ENCODE results near the gene MDK. TPM values are rescaled to one million over a fixed set of nuclear protein-coding genes. Genes with fewer than 3 reads are reported as not detected.

Gene MDK
- total and polyA plus RNA-seq, 2 experiments from 2014 or later, result 562 to 1,225 TPM

- Histone ChIP-seq H4K20me1 (ENCODE audit: insufficient read depth, poor library complexity, severe bottlenecking) (no peaks in the 10 kb centered on the region), H3K4me3 (peak within 1 kb of the TSS; percentile 58), H3K79me2 (no peaks in the 10 kb centered on the region), H2AFZ (no peak within 1 kb of the TSS), H3K27ac (no peak within 1 kb of the TSS), H3K36me3 (replicated peaks; ENCODE audit: insufficient read depth, low read depth) (no peaks in the 10 kb centered on the region), H3K4me2 (peak within 1 kb of the TSS; percentile 96), H3K27me3 (peaks cover 41% of the 10 kb centered on the region), H3K9me3 (ENCODE audit: low read depth) (no peaks in the 10 kb centered on the region), H3K4me1 (ENCODE audit: insufficient read depth) (peaks cover 23% of the 10 kb centered on the region), H3K9me2 (replicated peaks; ENCODE audit: insufficient read depth) (no peaks in the 10 kb centered on the region)
- WGBS (ENCODE audit: low lambda C conversion rate, missing lambda C conversion rate), result 0% methylated on average over 12 of the region's 123 CpGs
- peak; percentile 76 for DNase-seq (ENCODE audit: low spot score)
- TF ChIP-seq CTCF (IDR thresholded peaks at IDR 0.05; ENCODE audit: poor library complexity), result peak; percentile 43
- no peak for TF ChIP-seq EZH2 (IDR thresholded peaks at IDR 0.05; ENCODE audit: borderline replicate concordance)
Measured at GRCh38 chr11:46391578-46392420, 10.3 kb downstream of the MDK start, which contains the start of gene CHRM4. Gene CHRM4, minus strand, starts transcription at chr11:46391776. Its CDS starts 5,219 bp downstream, at chr11:46386557.

GRCh38 chr11:46392421-46393230, 11.2 kb downstream of the MDK start:
- H3K27ac ChIP-seq, result no peak overlapping the region
- TF ChIP-seq EZH2 (IDR thresholded peaks at IDR 0.05; ENCODE audit: borderline replicate concordance), result no peak
- no peak for TF ChIP-seq EZH2phosphoT487 (IDR thresholded peaks at IDR 0.05; ENCODE audit: low read depth, severe bottlenecking, unreplicated experiment)
- TF ChIP-seq CTCF (IDR thresholded peaks at IDR 0.05; ENCODE audit: poor library complexity), result no peak
- 3% methylated on average over 60 of the region's 71 CpGs for WGBS (ENCODE audit: low lambda C conversion rate, missing lambda C conversion rate)
- no peaks in the 10 kb centered on the region for H4K20me1 ChIP-seq (ENCODE audit: insufficient read depth, poor library complexity, severe bottlenecking)
- H3K4me3 ChIP-seq, result peak overlapping the region; percentile 58
- H3K4me2 ChIP-seq, result peak overlapping the region; percentile 96
- H2AFZ ChIP-seq, result no peak overlapping the region
- peak; percentile 94 for DNase-seq (ENCODE audit: low spot score)
- H3K27me3 ChIP-seq, result peaks cover 32% of the 10 kb centered on the region
- H3K4me1 ChIP-seq (ENCODE audit: insufficient read depth), result peaks cover 23% of the 10 kb centered on the region
- no peaks in the 10 kb centered on the region for H3K9me3 ChIP-seq (ENCODE audit: low read depth)
- H3K9me2 ChIP-seq (replicated peaks; ENCODE audit: insufficient read depth), result no peaks in the 10 kb centered on the region
- no peaks in the 10 kb centered on the region for H3K79me2 ChIP-seq
- no peaks in the 10 kb centered on the region for H3K36me3 ChIP-seq (replicated peaks; ENCODE audit: insufficient read depth, low read depth)

DNA sequence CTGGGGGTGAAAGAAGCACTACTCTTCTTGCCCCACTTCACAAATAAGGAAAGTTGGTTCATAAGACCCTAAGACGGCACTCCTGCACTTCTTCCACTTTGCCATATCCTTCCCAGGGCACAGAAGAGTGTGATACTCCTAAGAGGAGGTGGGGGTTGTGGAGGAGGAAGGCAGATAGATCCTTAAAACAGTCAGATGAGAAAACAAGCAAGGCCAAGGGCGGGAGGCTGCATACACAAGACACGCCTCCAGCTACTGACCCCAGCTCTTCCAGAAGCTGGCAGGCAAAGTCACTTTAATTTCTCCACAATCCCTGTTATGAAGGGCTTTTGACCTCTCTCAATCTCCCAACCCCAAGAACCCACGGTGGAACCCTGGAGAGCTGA, 11.8 kb downstream of the MDK start:
- Histone ChIP-seq H3K9me2 (replicated peaks; ENCODE audit: insufficient read depth) (no peaks in the 10 kb centered on the region), H3K4me3 (no peak overlapping the region), H3K36me3 (replicated peaks; ENCODE audit: insufficient read depth, low read depth) (no peaks in the 10 kb centered on the region), H3K4me2 (peak overlapping the region; percentile 96), H3K27ac (no peak overlapping the region), H2AFZ (no peak overlapping the region), H4K20me1 (ENCODE audit: insufficient read depth, poor library complexity, severe bottlenecking) (no peaks in the 10 kb centered on the region), H3K27me3 (peaks cover 26% of the 10 kb centered on the region), H3K4me1 (ENCODE audit: insufficient read depth) (peaks cover 23% of the 10 kb centered on the region), H3K79me2 (no peaks in the 10 kb centered on the region), H3K9me3 (ENCODE audit: low read depth) (no peaks in the 10 kb centered on the region)
- DNase-seq (ENCODE audit: low spot score), result no peak
- TF ChIP-seq EZH2phosphoT487 (IDR thresholded peaks at IDR 0.05; ENCODE audit: low read depth, severe bottlenecking, unreplicated experiment) (no peak), EZH2 (IDR thresholded peaks at IDR 0.05; ENCODE audit: borderline replicate concordance) (no peak), CTCF (IDR thresholded peaks at IDR 0.05; ENCODE audit: poor library complexity) (no peak)
- 57% methylated on average over 4 of the region's 4 CpGs for WGBS (ENCODE audit: low lambda C conversion rate, missing lambda C conversion rate)
